Aorta (tissue), 5 donors: ENCODE measurements around the gene SPTBN5. TPM values are rescaled to one million over a fixed set of nuclear protein-coding genes. Genes with fewer than 3 reads are reported as not detected.

Experiments used
- ATAC-seq: fragments of 200-7000 bp; cut with Tn5 transposase; one replicate; pipeline ENCODE4 v1.9.1; 2022; ENCODE audit warnings: moderate library complexity; ENCODE audit not compliant: low FRiP score
- DNase-seq, 2 donors: peaks; one replicate each; pipeline ENCODE4 v3.0.0-alpha.2; 2020
- H3K27ac ChIP-seq, 2 donors: one replicate each; pipeline ENCODE4 v1.5.1; 2013; ENCODE audit warnings: low read length in 2 of 2, mild to moderate bottlenecking in 2 of 2, moderate library complexity in 2 of 2, control low read depth in 1 of 2, inconsistent platforms in 1 of 2, low read depth in 1 of 2
- H3K27me3 ChIP-seq, 2 donors: one replicate each; pipeline ENCODE4 v1.6.1; 2013; ENCODE audit warnings: control low read depth in 1 of 2, low read length in 1 of 2, mild to moderate bottlenecking in 1 of 2, moderate library complexity in 1 of 2; ENCODE audit not compliant: insufficient read depth in 2 of 2, control insufficient read depth in 1 of 2
- H3K36me3 ChIP-seq, 2 donors: one replicate each; pipeline ENCODE4 v1.6.1; 2013; ENCODE audit warnings: control low read depth in 1 of 2, low read length in 1 of 2, mild to moderate bottlenecking in 1 of 2; ENCODE audit not compliant: insufficient read depth in 2 of 2, control insufficient read depth in 1 of 2
- H3K4me1 ChIP-seq, 2 donors: one replicate each; pipeline ENCODE4 v1.6.1; 2013; ENCODE audit warnings: low read length in 2 of 2, control low read depth in 1 of 2, mild to moderate bottlenecking in 1 of 2, moderate library complexity in 1 of 2; ENCODE audit not compliant: insufficient read depth in 2 of 2, control insufficient read depth in 1 of 2
- H3K4me3 ChIP-seq, 2 donors: one replicate each; pipeline ENCODE4 v1.5.1; 2013; ENCODE audit warnings: low read length in 2 of 2, control low read depth in 1 of 2, mild to moderate bottlenecking in 1 of 2
- H3K9me3 ChIP-seq: one replicate; pipeline ENCODE4 v1.6.1; 2013; ENCODE audit warnings: mild to moderate bottlenecking, low read length; ENCODE audit not compliant: control insufficient read depth
- WGBS, 2 donors: extraction: QIAGEN DNeasy Blood & Tissue Kit; methylation state at CpG; one replicate each; pipeline ENCODE4 v1.1.7; 2013; 5-methylcytosine and 5-hydroxymethylcytosine counted together
- intact Hi-C, 2 donors: fragments of 100-400 bp; cut with DNase I; formaldehyde crosslinking; loops; one replicate each; pipeline versions ENCODE4 v1.14.2 to v1.15.0; 2022
- polyA plus RNA-seq, 2 donors: library from polyadenylated mRNA; stranded (reverse); fragments of 200-250 nt; gene quantifications; one replicate each; pipeline ENCODE4 v1.2.3, GENCODE V29; 2013
- total RNA-seq, 2 donors: library from RNA; stranded (reverse); fragmentation: NEBNext Ultra II Directional; extraction: Animal tissue kit (Norgen Biotek cat#: 25700); gene quantifications; one replicate each; pipeline ENCODE4 v1.2.1, GENCODE V29; 2021
- donor health status: healthy with polysubstance abuse.
- donor health status: Bipolar disorder and iron deficiency.
- donor health status: DM: no; HTN: no; CAD: no.
- donor health status: DM: no; HTN: no; CAD: no.
- donor health status: DM: yes; HTN: yes; CAD: no.

Gene SPTBN5
- total and polyA plus RNA-seq, 4 donors: 0.63 to 10.5 (median 3.7) TPM

DNA sequence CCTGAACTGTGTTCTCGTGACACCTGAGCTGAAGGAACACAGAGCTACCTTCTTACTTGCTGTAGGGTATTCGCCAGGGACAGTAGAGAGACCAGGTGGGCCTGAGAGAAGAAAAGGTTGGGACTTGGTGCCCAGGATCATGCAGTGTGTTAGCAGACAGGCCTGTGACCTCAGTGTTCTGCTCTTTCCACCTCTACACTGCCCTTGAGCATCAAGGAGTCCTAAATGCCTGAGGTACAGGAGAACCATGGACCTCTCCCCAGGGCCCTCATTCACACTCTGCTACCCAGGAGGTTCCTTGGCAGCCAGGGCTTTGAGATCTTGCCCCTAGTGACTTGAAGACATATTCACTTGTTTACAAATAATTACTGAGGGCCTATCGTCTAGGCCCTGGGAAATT lies 88.1 kb downstream of the SPTBN5 start:
- no peaks in the 10 kb centered on the region for H3K4me1 ChIP-seq
- intact Hi-C loops: no loop called here
- H3K27me3 ChIP-seq: no peaks in the 10 kb centered on the region
- no peaks in the 10 kb centered on the region for H3K36me3 ChIP-seq
- ATAC-seq (no peak), DNase-seq (no peak)
- peak overlapping the region in 1 of 2 donors; percentile 2 for H3K27ac ChIP-seq
- H3K4me3 ChIP-seq: no peak overlapping the region
- WGBS, 2 donors: 79 to 84% methylated on average over 3 of the region's 3 CpGs
- no peaks in the 10 kb centered on the region for H3K9me3 ChIP-seq

GRCh38 chr15:41804916-41805666 lies 88.8 kb downstream of the SPTBN5 start:
- Histone ChIP-seq H3K36me3 (no peaks in the 10 kb centered on the region), H3K9me3 (no peaks in the 10 kb centered on the region), H3K27me3 (no peaks in the 10 kb centered on the region), H3K4me3 (no peak overlapping the region), H3K27ac (peak overlapping the region; percentile 2 to 21), H3K4me1 (no peaks in the 10 kb centered on the region)
- intact Hi-C loops: no loop called here
- ATAC-seq: peak; percentile 43
- DNase-seq: no peak
- WGBS, 2 donors: 38 to 50% methylated on average over 8 of the region's 8 CpGs

DNA sequence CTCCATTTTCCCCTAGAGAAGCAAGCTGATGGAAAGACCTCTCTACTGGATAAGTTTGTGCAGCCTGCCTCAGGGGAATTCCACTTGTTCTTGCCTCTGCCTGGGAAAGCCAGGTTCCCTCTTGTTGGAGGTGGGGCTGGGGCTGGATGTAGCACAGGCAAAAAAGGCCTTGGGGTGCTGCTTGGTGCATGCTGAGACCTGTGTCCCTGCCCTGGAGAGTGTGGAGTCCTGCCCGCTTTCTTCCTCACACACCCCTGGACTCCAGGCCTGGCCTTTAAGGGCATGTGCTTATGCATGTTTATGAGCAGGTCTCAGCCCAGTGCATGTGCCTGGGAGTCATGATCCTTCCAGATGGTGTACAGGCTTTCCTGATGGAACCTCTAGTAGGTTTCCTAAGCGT lies 89.5 kb downstream of the SPTBN5 start:
- WGBS, 2 donors: 61 to 70% methylated on average over 2 of the region's 2 CpGs

DNA sequence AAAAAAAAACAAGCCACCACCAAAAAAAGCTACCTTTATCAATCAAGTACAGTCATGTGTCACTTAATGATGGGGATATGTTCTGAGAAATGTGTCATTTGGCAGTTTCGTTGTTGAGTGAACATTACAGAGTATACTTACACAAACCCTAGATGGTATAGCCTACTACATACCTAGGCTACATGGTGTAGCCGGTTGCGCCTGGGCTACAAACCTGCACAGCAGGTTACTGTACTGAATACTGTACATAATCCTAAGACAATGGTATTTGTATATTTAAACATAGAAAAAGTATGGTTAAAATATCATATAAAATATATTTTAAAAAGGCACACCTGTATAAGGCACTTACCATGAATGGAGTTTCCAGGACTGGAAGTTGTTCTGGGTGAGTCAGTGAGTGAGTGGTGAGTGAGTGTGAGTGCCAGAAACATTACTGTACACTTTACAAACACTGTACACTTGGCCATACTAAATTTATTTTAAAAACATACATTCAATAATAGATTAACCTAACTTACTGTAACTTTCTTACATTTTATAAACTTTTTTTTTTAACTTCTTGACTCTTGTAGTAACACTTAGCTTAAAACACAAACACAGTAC lies 91.9 kb downstream of the SPTBN5 start:
- WGBS, 2 donors: 90 to 94% methylated on average over 3 of the region's 3 CpGs
- Histone ChIP-seq H3K27me3 (no peaks in the 10 kb centered on the region), H3K27ac (no peak overlapping the region), H3K4me1 (peaks cover 0 to 3% of the 10 kb centered on the region in 2 donors), H3K4me3 (no peak overlapping the region), H3K36me3 (no peaks in the 10 kb centered on the region), H3K9me3 (no peaks in the 10 kb centered on the region)
- ATAC-seq: no peak
- intact Hi-C loops: no loop called here
- DNase-seq: no peak

More for the DNA sequence above, 89.5 kb downstream of the SPTBN5 start:
- ATAC-seq (peak; percentile 16), DNase-seq (no peak)
- Histone ChIP-seq H3K27ac (peak overlapping the region in 1 of 2 donors; percentile 28), H3K36me3 (no peaks in the 10 kb centered on the region), H3K27me3 (no peaks in the 10 kb centered on the region), H3K9me3 (no peaks in the 10 kb centered on the region), H3K4me1 (no peaks in the 10 kb centered on the region), H3K4me3 (no peak overlapping the region)
- intact Hi-C loops: no loop called here

DNA sequence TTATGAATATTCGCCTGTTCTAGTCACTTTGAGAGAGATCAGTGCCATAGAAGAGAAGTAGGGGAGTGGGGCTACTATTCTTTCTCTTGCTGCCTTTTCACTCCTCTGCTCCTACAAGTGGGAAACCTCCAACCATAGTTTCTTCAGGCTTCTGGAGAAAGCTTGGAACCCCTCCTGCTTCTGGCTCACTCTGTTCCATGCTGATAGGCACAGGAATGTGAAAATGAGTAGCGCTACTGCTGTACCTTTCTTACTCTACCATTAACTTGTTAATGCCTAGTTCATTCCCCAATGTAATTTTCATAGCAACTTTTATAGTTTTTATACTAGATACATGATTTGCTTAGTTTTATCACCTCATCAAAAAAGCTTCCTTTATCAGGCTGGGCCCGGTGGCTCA lies 92.7 kb downstream of the SPTBN5 start:
- Histone ChIP-seq H3K4me3 (no peak overlapping the region), H3K27me3 (no peaks in the 10 kb centered on the region), H3K36me3 (no peaks in the 10 kb centered on the region), H3K27ac (no peak overlapping the region), H3K9me3 (no peaks in the 10 kb centered on the region), H3K4me1 (peaks cover 0 to 3% of the 10 kb centered on the region in 2 donors)
- 92 to 95% methylated on average over 3 of the region's 3 CpGs for WGBS, 2 donors
- no peak for DNase-seq
- ATAC-seq: no peak
- intact Hi-C loops: no loop called here

DNA sequence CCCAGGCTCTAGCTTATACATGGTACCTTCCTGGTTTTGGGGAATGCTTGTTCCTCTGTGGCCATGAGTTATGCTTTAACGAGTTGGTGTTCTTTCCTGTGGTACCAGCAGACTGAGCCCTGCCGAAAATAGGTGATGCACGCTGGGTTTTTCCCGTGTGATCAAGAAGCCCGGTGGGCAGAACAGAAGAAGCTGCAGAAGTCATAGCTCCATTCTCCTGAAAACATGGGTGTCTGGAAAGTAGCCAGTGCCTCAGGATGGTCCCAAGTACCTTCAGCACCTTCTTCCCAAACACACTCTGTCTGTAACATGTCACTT lies 94.4 kb downstream of the SPTBN5 start:
- DNase-seq (no peak), ATAC-seq (no peak)
- Histone ChIP-seq H3K4me1 (peaks cover 1 to 3% of the 10 kb centered on the region in 2 donors), H3K27ac (no peak overlapping the region), H3K27me3 (no peaks in the 10 kb centered on the region), H3K36me3 (no peaks in the 10 kb centered on the region), H3K9me3 (no peaks in the 10 kb centered on the region), H3K4me3 (no peak overlapping the region)
- WGBS, 2 donors: 87 to 91% methylated on average over 5 of the region's 5 CpGs
- intact Hi-C loops: no loop called here

- H3K4me1 ChIP-seq: peaks cover 1 to 3% of the 10 kb centered on the region in 2 donors
- no peak overlapping the region for H3K27ac ChIP-seq
- no peak for DNase-seq
- no peaks in the 10 kb centered on the region for H3K27me3 ChIP-seq
- ATAC-seq: no peak
- H3K4me3 ChIP-seq: no peak overlapping the region
- H3K36me3 ChIP-seq: no peaks in the 10 kb centered on the region
- intact Hi-C loops: no loop called here
- H3K9me3 ChIP-seq: no peaks in the 10 kb centered on the region
- WGBS, 2 donors: 85 to 86% methylated on average over 9 of the region's 9 CpGs
These were observed 95.0 kb downstream of the SPTBN5 start for GRCh38 chr15:41798607-41799487.
